ENCODE results near the gene BAD. TPM values are rescaled to one million over a fixed set of nuclear protein-coding genes. Genes with fewer than 3 reads are reported as not detected.
A peak's percentile ranks its signal among the peaks of the same experiment; 100 is the strongest.

Gene BAD
- total RNA-seq, 3 donors from 2014 or later = 56.8 to 90.9 (median 75.4) TPM

DNA sequence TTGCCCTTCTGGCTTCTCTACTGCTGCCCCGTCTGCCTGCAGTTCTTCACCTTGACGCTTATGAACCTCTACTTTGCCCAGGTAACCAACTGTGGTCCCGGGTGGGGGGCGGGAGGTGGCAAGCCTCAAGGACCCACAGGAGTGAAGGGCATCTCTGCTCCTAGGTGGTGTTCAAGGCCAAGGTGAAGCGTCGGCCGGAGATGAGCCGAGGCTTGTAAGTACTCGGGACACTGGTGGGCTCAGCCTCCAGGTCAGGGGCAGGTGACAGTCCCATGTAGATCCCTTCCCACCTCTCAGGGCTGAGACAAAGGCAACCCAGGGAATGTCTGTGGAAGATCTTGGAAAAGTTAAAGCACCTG, 2.3 kb upstream of the BAD start:
- Histone ChIP-seq H3K36me3 (ENCODE audit: low read depth) (no peaks in the 10 kb centered on the region), H3K9me3 (no peaks in the 10 kb centered on the region), H3K4me3 (no peak overlapping the region), H3K4me1 (ENCODE audit: low read depth) (peaks cover 33% of the 10 kb centered on the region)
- intact Hi-C loops (cut with DNase I, micrococcal nuclease) = no loop called here
- no peak for TF ChIP-seq CTCF (IDR thresholded peaks at IDR 0.05)
- ATAC-seq (no peak), DNase-seq (no peak)

GRCh38 chr11:64285885-64286800, 1.7 kb upstream of the BAD start:
- Histone ChIP-seq H3K36me3 (ENCODE audit: low read depth) (no peaks in the 10 kb centered on the region), H3K9me3 (no peaks in the 10 kb centered on the region), H3K4me1 (ENCODE audit: low read depth) (peaks cover 28% of the 10 kb centered on the region), H3K4me3 (peak overlapping the region; percentile 53)
- peak; percentile 24 for ATAC-seq
- no peak for TF ChIP-seq CTCF (IDR thresholded peaks at IDR 0.05)
- intact Hi-C loops (cut with DNase I, micrococcal nuclease) = no loop called here
- DNase-seq = peak in 2 of 3 donors; percentile 55 to 70

DNA sequence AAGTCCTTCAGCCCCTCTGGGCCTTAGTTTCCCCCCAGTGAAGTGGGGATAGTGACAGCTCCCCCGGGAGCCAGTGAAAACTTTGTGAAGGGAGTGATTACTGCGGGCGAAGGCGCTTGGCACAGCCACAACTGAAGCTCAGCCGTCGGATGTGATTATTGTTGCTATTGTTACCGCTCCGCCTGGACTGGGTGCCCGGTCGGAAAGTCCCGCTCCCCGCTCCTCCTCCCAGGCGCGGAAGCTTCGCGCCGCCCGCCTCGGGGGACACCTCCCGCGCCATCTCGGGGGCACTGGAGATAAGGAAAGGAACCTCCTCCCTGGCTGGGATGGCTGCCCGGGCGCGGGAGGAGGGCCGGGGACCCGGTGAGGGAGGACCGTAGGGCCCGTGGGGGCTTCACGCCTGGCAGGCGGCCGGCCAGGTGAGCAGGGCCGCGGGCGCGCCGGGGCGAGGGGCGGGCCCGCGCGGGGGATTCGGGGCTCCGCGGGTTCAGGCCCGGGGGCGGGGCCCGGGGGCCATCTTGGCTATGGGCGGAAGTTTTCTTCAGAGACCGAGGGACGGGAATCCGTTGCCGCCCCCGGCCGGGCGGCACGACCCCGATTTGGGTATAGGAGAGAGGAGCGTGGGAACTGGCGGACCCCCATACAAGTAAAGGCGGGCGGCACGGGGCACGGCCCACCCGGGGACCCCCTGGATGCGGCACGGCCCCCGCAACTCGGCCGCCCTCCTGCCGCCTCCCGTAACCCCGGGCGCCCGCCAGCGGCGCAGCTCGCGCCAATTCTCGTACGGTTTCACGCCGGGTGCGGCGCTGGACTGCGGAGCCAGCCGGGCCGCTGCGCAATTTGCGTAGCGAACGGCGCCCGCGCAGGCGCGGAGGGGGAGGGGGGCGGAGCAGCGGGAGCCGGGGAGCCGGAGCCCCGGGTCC, 758 bp upstream of the BAD start, which contains the start of gene GPR137:
Gene GPR137, plus strand, starts transcription at position 887 of the 923 bp plus-strand sequence. CDS start 677 bp downstream, outside the sequence.
- intact Hi-C loops (cut with DNase I, micrococcal nuclease) = no loop called here
- no peaks in the 10 kb centered on the region for H3K9me3 ChIP-seq
- no peak for TF ChIP-seq CTCF (IDR thresholded peaks at IDR 0.05)
- ATAC-seq (peak; percentile 83), DNase-seq (peak; percentile 92 to 95 (median 93))
- no peaks in the 10 kb centered on the region for H3K36me3 ChIP-seq (ENCODE audit: low read depth)
- H3K4me3 ChIP-seq = peak within 1 kb of the TSS; percentile 53
- peaks cover 28% of the 10 kb centered on the region for H3K4me1 ChIP-seq (ENCODE audit: low read depth)

DNA sequence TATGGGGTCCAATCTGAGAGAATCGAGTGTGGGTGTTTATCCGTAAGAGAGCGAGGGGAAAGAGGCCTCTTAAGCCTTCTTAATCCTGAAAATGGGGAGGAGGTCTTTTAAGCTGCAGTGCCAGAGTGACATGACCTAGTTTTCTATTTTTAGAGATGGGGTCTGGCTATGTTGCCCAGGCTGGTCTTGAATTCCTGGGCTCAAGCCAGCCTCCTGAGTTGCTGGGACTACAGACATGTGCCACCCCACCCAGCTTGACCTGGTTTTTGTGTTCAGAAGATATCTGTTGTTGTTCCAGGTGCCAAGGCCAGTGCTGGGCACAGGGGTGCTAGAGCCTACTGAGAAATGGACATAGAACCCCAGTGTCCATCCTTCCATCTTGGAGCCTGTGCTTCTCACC, 1.4 kb downstream of the BAD start:
- no peaks in the 10 kb centered on the region for H3K9me3 ChIP-seq
- no peaks in the 10 kb centered on the region for H3K36me3 ChIP-seq (ENCODE audit: low read depth)
- ATAC-seq (no peak), DNase-seq (no peak)
- TF ChIP-seq CTCF (IDR thresholded peaks at IDR 0.05) = no peak
- peaks cover 28% of the 10 kb centered on the region for H3K4me1 ChIP-seq (ENCODE audit: low read depth)
- no peak overlapping the region for H3K4me3 ChIP-seq
- intact Hi-C loops (cut with DNase I, micrococcal nuclease) = no loop called here

- DNase-seq = peak in 1 of 3 donors; percentile 43
- intact Hi-C loops (cut with DNase I, micrococcal nuclease) = no loop called here
- peaks cover 30% of the 10 kb centered on the region for H3K4me1 ChIP-seq (ENCODE audit: low read depth)
- ATAC-seq = no peak
- no peak overlapping the region for H3K4me3 ChIP-seq
- TF ChIP-seq CTCF (IDR thresholded peaks at IDR 0.05) = no peak
- no peaks in the 10 kb centered on the region for H3K9me3 ChIP-seq
- H3K36me3 ChIP-seq (ENCODE audit: low read depth) = no peaks in the 10 kb centered on the region
Observed at GRCh38 chr11:64281957-64282770, 2.3 kb downstream of the BAD start.

Data from mucosa of descending colon (tissue), 3 donors.